Left ventricle myocardium superior (tissue), 1 donor: ENCODE measurements around the gene PDE8B. TPM values are rescaled to one million over a fixed set of nuclear protein-coding genes. Genes with fewer than 3 reads are reported as not detected.

ENCODE experiments used
- ATAC-seq: fragments of 200-7000 bp; cut with Tn5 transposase; one replicate; pipeline ENCODE4 v1.9.1; 2020; ENCODE audit warnings: mild to moderate bottlenecking, moderate library complexity
- DNase-seq: peaks from one replicate; pipeline ENCODE4 v3.0.0-alpha.2; 2020
- intact Hi-C: fragments of 100-400 bp; cut with micrococcal nuclease; formaldehyde crosslinking; loops from one replicate; pipeline ENCODE4 v1.11.0; 2022
- total RNA-seq: library from RNA; stranded (reverse); fragmentation: NEBNext Ultra II Directional; extraction: Animal tissue kit (Norgen Biotek cat#: 25700); gene quantifications from one replicate; pipeline ENCODE4 v1.2.1, GENCODE V29; 2021
- donor health status: DM: no; HTN: yes; CAD: no; lungs with severe emphysema.

The PDE8B gene
- total RNA-seq, 1 donor from 2014 or later: 0.69 TPM

DNA sequence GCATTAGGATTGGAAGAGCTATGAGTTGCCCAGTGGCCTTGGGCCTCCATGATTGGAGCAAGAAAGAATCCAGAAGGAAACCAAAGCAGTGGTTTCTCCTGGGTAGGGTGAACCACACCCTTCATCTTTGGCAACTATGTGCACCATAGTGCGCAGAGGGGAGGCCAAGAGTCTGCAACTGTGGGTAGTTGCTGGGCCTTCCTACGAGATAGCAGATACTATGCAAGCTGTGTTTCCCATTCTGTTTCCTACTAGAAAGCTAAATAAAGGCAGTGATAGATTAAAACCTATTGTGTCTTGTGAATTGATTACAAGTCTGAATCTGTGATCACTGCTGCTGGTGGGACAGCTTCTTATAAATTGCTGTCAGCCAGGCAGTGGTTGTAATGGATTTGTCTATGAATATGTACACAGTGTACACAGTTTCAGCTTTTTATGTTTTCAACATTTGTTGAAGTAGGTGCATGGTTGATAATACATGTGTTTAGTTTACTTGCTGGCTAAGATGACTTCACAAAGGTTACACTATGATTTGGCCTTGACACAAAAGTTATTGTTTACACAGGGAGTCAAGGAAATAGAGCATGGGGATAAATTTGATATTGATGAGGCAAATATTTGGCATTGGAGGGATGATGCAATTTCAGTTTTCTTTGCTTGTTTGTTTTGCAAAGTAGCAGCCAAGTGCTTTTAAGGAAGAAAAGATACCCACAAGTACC lies 23.7 kb upstream of the PDE8B start:
- no peak for DNase-seq
- intact Hi-C loops: no loop called here
- no peak for ATAC-seq

DNA sequence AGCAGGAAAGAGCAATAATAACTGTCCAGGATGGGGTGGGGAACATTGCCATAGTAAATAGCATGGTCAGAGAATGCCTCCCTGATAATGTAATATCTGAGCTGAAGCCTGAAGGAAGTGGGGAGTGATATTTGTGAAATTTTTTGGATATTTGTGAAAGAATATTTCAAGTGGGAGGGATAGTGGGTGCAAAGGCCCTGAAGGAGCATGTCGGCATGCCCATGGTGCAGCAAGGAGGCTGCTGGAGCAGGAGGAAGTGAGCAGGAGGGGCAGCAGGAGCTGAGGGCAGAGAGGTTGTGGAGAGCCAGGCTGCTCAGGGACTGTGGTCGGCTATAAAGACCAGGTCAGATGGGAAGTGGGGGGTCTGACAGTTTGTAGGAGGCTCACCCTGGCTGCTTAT lies 21.1 kb upstream of the PDE8B start:
- no peak for DNase-seq
- intact Hi-C loops: no loop called here
- ATAC-seq: no peak

DNA sequence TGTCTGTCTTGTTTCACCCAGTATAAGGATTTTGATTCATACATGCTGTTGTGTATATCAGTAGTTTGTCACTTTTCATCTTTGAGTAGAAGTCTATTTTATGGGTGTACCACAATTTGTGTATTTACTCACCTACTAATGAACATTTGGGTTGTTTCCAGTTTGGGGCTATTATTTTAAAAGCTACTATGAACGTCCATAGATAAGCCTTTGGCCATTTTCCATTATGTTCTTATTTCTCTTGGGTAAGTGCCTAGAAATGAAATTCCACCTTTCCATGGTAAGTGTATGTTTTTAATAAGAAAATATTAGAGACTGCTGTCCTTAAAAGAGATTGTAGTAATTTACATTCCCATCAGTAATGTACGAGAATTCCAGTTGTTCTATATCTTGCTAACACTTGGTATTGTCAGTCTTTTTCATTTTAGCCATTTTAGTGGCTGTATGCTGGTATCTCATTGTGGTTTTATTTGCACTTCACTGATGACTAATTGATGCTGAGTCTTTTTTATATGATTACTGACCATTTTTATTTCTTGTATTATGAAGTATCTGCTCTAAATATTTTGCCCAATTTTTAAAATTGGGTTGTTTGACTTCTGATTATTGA lies 17.9 kb upstream of the PDE8B start:
- DNase-seq (no peak), ATAC-seq (no peak)
- intact Hi-C loops: no loop called here

DNA sequence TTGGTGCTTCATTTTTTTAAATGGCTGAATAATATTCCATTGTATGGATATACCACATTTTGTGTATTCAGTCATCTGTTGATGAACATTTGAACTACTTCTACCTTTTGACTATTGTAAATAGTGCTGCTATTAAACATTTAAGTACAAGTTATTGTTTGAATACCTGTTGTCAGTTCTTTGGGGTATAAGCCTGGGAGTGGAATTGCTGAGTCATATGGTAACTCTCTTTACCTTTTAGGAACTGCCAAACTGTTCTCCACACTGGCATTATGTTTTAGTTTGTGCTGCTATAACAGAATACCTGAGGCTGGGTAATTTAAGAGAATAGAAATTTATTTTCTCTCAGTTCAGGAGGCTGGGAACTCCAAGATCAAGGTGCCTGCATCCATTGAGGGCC lies 15.7 kb upstream of the PDE8B start:
- DNase-seq: no peak
- intact Hi-C loops: no loop called here
- no peak for ATAC-seq

DNA sequence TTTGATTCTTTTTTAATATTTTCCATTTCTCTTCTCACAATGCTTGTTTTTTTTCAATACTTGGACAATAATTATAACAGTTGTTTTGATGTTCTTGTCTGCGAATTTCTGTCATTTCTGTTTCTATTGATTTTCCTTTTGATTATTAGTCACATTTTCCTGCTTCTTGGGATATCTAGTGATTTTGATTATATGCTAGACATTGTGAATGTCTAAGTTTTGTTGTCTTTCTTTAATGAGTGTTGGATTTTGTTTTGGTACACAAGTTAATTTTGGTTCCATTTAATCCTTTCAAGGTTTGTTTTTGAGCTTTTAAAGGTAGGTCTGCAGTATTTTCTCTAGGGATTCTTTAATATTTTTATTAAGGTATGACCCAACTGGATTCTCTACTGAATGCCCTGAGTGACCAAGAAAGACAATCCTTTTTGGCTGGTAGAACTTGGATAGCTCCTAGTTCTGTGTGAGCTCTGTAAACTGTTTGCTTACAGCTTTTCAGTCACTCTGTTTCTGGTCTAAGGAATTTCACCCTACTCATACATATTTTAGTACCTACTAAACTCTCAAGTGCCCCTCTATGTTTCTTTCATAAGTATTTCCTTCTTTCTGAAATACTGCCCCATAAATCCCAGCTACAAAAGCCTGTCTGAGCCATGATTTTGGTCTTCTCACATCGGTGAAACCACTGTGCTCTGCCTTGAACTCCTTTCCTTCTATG lies 12.5 kb upstream of the PDE8B start:
- DNase-seq (no peak), ATAC-seq (no peak)
- intact Hi-C loops: no loop called here

DNA sequence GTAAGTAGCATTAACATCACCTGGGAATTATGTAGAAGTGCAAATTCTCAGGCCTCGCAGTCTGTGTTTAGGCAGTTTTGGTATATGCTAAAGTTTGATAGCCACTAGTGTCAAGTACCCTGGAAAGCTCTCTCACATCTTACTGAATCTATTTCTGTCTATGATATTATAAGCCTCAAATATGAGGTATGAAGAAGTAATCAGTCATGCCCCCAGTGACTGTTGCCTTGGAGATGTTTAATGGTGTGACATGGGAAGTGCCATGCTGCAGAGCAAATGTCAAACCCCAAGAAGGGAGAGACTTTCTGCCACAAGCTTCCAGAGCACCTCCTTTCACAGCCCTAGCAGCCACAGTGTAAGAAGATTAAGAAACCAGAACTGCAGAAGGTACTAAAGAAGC lies 9.8 kb upstream of the PDE8B start:
- ATAC-seq (peak; percentile 71), DNase-seq (no peak)
- intact Hi-C loops: no loop called here

DNA sequence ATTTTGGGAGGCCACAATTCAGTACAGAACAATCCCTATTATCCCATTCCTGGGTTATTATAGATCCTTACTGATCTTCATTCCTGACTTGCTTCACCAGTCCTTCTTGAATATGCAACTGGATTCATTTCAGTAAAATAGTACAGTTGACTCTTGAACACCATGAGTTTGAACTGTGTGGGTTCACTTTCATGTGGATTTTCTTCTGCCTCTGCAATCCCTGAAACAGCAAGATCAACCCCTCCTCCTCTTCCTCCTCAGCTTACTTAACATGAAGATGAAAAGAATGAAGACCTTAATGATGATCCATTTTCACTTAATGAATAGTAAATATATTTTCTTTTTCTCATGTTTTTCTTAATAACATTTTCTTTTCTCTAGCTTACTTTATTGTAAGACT lies 8.3 kb upstream of the PDE8B start:
- DNase-seq (no peak), ATAC-seq (no peak)
- intact Hi-C loops: no loop called here

DNA sequence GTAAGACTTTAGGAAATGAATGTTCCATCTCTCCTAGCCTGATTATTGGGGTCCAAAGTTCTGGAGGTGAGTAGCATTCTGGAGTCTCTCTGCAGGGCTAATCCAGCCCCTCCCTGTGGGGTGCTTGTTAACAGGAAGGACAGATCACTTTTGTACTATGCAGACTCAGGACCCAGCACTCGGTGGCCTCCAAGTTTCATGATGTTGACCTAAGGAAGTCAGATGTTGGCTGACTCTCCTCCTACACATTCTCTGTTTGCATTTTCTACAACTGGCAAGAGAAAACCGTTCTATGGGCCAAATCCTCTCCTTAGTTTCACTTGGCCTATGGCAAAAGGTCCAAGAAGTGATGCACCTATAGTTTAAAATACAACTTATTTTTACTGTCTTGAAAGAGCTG lies 5.5 kb upstream of the PDE8B start:
- ATAC-seq (no peak), DNase-seq (no peak)
- intact Hi-C loops: no loop called here

DNA sequence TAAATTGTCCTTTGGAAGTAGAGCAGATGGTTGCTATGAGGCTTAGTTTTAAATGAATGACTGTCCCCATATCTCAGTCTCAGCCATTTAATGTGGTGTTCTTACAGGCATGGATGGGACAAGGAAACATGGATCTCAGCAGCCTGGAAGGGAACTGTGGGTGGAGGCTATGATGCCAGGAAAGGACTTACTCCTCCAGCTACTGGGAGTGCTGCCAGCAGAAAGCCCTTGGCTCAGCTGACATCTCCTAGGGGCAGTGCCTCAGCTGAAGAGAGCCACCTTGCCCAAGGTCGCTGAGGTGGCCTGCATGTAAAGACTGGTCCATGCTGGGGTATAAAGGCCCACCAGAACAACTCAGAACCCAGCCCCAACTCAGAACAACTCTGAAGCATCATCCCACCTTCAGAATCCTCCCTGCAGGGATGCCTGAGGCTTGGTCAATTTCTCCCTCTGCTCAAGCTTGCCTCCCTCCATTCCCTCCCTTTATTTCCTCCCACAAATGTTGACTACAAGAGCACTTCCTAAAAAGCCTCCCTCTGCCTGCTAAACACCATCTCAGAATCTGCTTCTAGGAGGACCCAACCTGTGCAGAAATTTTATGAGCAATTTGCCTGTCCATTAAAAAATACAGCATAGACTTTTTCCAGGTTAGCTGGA lies 1.8 kb upstream of the PDE8B start:
- ATAC-seq (peak; percentile 66), DNase-seq (peak; percentile 41)
- intact Hi-C loops: no loop called here

DNA sequence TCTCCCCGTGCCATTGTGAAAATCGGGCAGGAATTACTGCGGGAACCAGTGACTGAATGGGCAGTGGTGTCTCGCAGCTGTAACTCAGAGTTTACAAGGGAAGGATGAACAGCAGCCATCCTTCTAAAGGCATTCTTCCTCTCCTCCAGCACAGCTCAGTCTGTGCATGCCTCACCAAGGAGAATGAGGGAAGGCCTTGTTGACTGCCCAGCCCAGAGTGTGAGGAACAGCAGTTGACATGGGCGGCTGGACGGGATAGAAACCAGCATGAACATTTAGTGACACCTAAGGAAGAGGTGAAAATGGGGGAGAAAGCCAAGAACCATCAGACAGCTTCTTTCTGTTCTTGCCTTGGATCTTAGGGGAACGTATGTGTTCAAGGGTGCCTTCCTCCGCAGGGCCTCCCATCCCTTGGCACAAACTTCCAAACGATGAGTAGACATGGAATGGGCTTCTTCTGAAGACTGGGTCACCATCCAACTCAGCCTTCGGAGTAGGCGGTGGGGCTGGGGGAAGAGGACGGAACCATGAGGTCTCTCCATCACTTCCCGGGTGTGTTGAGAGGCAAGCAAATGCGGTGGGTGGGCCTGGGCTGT lies 887 bp upstream of the PDE8B start:
- ATAC-seq (no peak), DNase-seq (no peak)
- intact Hi-C loops: no loop called here

DNA sequence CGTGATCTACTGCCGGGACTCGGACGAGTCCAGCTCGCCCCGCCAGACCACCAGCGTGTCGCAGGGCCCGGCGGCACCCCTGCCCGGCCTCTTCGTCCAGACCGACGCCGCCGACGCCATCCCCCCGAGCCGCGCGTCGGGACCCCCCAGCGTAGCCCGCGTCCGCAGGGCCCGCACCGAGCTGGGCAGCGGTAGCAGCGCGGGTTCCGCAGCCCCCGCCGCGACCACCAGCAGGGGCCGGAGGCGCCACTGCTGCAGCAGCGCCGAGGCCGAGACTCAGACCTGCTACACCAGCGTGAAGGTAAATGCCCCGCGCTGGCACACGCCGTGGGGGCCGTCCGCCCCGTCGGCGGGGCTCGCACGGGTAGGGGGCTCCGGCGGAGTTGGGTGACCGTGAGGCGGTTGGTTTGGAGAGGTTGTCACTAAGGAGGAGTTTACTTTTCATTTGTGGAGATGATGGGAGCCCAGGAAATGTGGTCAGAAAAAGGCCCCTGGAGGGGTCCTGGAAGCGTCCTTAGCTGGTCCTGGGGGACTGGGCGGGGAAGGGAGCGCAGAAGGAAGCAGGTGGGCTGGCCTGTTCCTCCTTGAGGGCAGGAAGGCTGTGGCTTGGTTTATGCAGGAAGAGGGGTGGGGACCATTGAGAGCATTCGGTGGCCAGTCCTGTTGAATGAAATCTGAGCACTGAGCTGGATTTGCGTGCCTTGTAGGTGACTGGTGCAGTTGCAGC lies 647 bp downstream of the PDE8B start:
- DNase-seq (peak; percentile 27), ATAC-seq (peak; percentile 46)
- intact Hi-C loops: no loop called here

DNA sequence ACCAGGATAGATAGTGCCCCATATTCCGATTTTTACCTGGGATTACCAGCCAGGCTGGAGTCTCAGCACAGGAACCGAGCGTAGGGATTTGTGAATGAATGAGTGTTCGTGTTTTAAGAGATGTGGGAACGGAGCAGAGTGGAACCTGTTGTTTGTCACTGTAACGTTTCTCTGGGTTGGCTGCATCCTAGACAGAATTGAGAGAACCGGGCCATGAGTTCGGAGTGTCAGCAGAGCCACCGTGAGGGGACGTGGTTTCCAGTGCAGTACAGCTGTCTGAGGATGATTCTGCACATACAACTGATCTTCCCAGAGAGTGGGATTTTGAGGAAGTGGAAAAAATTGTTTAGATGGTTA lies 1.2 kb downstream of the PDE8B start:
- intact Hi-C loops: no loop called here
- ATAC-seq: peak; percentile 19

DNA sequence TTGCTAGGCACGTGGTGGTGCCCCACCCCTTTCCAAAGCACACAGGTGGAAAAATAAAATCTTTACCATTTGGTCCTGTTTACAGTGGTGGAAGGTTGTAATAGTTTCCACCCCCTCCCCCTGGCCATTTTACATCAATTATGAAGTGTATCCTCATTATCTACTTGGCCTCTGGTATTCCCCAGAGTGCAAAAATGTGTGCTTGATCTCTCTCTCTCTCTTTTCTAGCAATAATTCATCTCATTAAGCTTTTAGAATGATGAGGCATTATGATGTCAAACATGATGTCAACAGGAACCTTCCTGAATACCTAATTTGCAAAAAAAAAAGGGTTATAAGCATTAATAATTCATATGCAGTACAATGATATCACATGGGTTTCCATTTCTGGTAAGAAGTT lies 3.1 kb downstream of the PDE8B start:
- ATAC-seq (no peak), DNase-seq (no peak)
- intact Hi-C loops: no loop called here

More for the DNA sequence above, 1.2 kb downstream of the PDE8B start:
- no peak for DNase-seq

DNA sequence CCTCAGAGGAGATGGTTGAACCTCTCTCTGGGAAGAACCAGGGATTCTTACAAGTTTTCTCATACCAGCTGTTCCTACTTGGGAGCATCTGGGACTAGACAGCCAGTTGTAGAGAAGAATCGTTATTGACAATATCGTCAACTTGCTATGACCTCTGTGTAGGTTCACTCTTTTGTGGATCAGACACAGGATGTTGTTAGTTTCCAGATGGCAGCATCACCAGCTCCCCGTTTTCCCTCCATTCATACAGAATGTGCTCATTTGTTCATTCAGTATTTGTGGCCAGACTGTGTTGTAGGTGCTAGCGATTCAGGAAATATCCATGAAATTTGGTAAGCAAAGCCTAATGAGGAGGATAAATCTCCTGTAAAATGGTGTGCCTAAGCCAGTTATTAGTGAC lies 3.7 kb downstream of the PDE8B start:
- DNase-seq: no peak
- intact Hi-C loops: no loop called here
- no peak for ATAC-seq

DNA sequence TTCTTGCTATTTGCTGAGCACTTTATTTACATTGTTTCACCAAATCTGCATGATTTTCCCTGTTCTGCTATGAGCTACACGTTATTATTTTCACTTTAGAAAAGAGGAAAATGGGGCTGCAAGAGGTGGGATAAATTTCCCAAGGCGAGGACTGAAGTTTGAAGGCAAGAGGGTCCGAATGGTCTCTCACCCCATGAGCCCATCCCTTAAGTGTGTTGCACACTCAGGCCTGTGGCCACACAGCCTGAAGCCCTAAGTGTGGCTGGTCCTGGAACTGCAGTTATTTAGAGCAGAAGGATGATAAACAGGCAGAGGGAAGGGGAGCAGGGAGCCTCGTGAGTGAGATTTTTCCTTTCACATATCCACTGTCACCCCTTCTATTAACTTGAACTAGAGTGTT lies 7.8 kb downstream of the PDE8B start:
- DNase-seq: no peak
- ATAC-seq: no peak
- intact Hi-C loops: no loop called here

DNA sequence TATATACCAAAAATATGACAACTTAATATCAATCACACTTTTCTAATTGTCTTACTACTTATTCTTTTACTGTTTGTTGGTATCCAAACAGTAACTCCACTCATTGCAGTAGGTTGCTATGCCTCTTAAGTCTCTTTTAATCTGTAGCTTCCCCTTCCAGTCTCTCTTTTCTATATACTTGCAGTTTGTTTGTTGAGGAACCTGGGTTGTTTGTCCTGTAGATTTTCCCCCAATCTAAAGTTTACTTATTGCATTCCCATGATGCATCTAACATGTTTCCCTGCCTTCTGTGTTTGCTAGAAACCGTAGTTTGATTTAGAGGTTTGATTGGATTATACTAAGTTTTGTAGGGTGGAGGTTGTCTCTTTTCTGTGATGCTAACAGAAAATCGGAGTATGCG lies 10.6 kb downstream of the PDE8B start:
- intact Hi-C loops: no loop called here
- DNase-seq: no peak
- ATAC-seq: no peak

DNA sequence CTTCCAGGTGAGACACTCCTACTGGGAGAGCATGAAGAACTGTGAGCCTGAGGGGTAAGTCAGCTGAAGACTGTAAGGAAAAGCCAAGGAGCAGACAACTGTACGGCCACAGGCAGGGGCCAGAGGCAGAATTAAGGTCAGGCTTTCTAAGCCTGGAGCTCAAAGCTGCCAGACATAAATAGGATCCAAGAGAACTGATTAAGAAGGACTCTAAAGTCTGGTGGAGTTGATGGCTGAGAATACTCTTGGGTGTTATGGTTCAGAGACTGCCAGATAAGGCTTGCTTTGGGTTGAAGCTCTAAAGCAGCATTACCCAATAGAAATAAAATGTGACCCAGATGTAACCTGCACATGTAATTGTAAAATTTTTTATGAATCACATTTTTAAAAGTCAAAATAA lies 12.2 kb downstream of the PDE8B start:
- no peak for DNase-seq

DNA sequence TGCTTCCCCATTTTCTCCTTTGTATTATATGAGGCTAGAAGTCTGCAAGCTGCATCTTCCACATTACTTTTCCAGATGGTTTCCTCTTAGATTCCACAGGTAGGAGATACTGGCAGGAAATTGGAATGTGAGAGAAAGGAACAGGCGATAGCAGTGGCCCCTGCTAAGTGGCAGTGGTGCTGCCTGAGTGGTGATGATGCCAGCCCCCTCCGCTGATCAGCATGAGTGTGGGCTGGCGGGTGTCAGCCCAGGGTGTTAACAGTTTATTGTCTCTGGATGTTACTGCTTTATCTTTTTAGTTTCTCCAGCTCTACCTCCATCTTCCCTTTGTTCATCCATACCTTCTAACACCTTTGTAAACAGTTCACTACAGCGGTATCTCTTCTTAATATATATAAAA lies 13.2 kb downstream of the PDE8B start:
- intact Hi-C loops: no loop called here
- ATAC-seq: no peak
- DNase-seq: no peak

More for the DNA sequence above, 12.2 kb downstream of the PDE8B start:
- intact Hi-C loops: no loop called here
- no peak for ATAC-seq

DNA sequence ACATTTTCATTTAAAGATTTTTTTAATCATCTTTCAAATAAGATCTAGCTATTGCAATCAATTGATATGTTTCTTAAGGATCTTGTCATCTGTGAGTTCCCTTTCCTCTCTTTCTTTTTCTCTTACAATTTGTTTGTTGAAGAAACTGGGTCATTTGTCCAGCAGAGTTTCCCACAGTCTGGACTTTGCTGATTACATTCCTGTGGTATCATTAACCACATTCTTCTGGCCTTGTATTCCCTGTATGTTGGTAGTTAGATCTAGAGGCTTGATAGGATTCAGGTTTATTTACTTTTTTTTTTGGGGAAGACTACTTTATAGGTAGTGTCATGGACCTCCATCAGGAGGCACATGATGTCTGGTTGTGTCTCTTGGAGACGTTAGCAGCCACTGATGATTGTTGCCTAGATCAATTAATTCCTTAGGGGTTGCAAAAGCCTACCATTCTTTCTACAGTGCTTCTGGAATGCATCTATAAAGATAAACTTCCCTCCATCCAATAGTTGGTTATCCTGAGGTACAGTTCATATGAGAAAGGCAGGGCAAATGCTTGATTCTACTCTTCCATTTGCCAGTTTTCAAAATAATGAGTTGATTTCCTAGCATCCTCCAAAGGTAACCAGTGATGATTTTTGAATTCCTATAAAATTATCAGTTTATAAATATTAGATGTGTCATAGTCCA lies 14.3 kb downstream of the PDE8B start:
- ATAC-seq (no peak), DNase-seq (no peak)
- intact Hi-C loops: no loop called here
